Uterus (tissue), 4 donors: Measurements from ENCODE around the gene PPP3R2. TPM values are rescaled to one million over a fixed set of nuclear protein-coding genes. Genes with fewer than 3 reads are reported as not detected.

Source experiments
- DNase-seq, 2 donors: peaks; one replicate each; pipeline ENCODE4 v3.0.0-alpha.2; 2019 to 2020
- H3K27ac ChIP-seq, 2 donors: fragments of 200-600 bp; sonication (generic); 1 replicate in 1 of 2; 2 replicates in 1 of 2; pipeline ENCODE4 v1.5.1; 2016 to 2018
- H3K27me3 ChIP-seq, 2 donors: fragments of 200-600 bp; sonication (generic); one replicate each; pipeline ENCODE4 v1.5.1; 2018 to 2019; ENCODE audit warnings: control low read depth in 1 of 2
- H3K36me3 ChIP-seq, 2 donors: fragments of 200-600 bp; sonication (generic); one replicate each; pipeline ENCODE4 v1.5.1; 2019; ENCODE audit warnings: control low read depth in 1 of 2
- H3K4me1 ChIP-seq, 2 donors: fragments of 200-600 bp; sonication (generic); one replicate each; pipeline ENCODE4 v1.5.1; 2018 to 2019; ENCODE audit warnings: control low read depth in 1 of 2
- H3K4me3 ChIP-seq, 2 donors: fragments of 200-600 bp; sonication (generic); 1 replicate in 1 of 2; 2 replicates in 1 of 2; pipeline ENCODE4 v1.5.1; 2018 to 2019; ENCODE audit warnings: mild to moderate bottlenecking in 1 of 2
- H3K9me3 ChIP-seq, 2 donors: fragments of 200-600 bp; sonication (generic); one replicate each; pipeline ENCODE4 v1.5.1; 2019; ENCODE audit warnings: control low read depth in 1 of 2
- POLR2A ChIP-seq, 2 donors: fragments of 450-650 bp; IDR thresholded peaks; one replicate each; pipeline ENCODE4 v1.6.1; 2016; ENCODE audit warnings: antibody characterized with exemption in 2 of 2, mild to moderate bottlenecking in 1 of 2, moderate library complexity in 1 of 2
- intact Hi-C: fragments of 100-400 bp; cut with DNase I; formaldehyde crosslinking; loops from one replicate; pipeline ENCODE4 v1.15.1; 2023; ENCODE audit warnings: low total_unique reads
- total RNA-seq, 4 donors: library from RNA; depleted of rRNA in 3 of 4; stranded (reverse); fragments of >200 nt in 3 of 4; gene quantifications; one replicate each; pipeline versions ENCODE4 v1.1.0 to v1.2.4, GENCODE V29; 2014 to 2023
- TF ChIP-seq, protein P1 (sequence below), 4 experiments: fragments of 200-600 bp in 2 of 4; fragments of 450-650 bp in 2 of 4; sonication (generic) in 2 of 4; IDR thresholded peaks; one replicate each; pipeline ENCODE4 v1.5.1; 2016 to 2019; ENCODE audit warnings: antibody characterized with exemption in 4 of 4, mild to moderate bottlenecking in 2 of 4, moderate library complexity in 1 of 4
- donor health status: DM: yes; HTN: yes; CAD: no.

PPP3R2 gene
- total RNA-seq, 4 donors from 2014 or later = 0.07 TPM; not detected in 3

DNA sequence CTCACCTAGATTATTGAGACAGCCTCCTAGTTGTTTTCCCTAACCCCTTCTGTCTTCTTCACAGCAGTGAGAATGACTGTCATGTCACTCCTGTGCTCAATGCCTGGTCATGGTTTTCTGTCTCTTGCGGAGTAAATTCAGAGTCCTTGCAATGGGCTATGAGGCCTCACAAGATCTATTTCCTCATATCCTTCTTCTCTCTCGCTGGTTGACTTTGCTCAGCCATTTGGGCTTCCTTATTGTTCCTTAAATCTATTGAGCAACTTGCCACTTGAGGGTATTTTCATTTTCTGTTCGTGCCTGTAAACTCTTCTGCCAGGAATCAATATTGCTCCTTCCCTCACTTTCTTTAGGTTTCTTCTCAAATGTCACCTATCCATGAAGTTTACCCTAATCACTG, 9.0 kb downstream of the PPP3R2 start:
- Histone ChIP-seq H3K4me1 (no peaks in the 10 kb centered on the region), H3K9me3 (no peaks in the 10 kb centered on the region), H3K4me3 (no peak overlapping the region), H3K27ac (no peak overlapping the region), H3K36me3 (no peaks in the 10 kb centered on the region), H3K27me3 (no peaks in the 10 kb centered on the region)
- intact Hi-C loops = no loop called here
- no peak for DNase-seq
- TF ChIP-seq, protein P1, sequence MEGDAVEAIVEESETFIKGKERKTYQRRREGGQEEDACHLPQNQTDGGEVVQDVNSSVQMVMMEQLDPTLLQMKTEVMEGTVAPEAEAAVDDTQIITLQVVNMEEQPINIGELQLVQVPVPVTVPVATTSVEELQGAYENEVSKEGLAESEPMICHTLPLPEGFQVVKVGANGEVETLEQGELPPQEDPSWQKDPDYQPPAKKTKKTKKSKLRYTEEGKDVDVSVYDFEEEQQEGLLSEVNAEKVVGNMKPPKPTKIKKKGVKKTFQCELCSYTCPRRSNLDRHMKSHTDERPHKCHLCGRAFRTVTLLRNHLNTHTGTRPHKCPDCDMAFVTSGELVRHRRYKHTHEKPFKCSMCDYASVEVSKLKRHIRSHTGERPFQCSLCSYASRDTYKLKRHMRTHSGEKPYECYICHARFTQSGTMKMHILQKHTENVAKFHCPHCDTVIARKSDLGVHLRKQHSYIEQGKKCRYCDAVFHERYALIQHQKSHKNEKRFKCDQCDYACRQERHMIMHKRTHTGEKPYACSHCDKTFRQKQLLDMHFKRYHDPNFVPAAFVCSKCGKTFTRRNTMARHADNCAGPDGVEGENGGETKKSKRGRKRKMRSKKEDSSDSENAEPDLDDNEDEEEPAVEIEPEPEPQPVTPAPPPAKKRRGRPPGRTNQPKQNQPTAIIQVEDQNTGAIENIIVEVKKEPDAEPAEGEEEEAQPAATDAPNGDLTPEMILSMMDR (IDR thresholded peaks at IDR 0.05) = no peak
- no peak for TF ChIP-seq POLR2A (IDR thresholded peaks at IDR 0.05)

DNA sequence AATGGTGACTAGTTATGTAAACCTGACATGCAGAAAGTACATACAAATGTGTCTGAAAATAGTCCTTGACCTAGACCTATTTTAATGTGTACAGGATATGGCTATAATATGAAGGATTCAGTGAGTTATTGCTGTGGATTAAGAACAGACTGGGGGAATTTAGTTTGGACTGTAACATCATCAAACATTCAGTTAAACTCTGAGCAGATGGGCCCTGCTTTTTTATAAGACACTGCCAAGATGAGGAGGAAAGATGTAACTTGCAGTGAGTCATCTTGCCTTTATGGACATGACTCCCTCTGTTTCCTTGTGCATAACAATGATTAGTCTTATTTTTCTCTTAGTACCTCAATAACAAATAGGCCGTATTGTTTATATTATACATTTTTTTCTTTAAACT, 12.2 kb downstream of the PPP3R2 start:
- TF ChIP-seq POLR2A (IDR thresholded peaks at IDR 0.05) = no peak
- TF ChIP-seq, protein P1 (IDR thresholded peaks at IDR 0.05) = no peak
- DNase-seq = no peak
- intact Hi-C loops = no loop called here
- Histone ChIP-seq H3K9me3 (no peaks in the 10 kb centered on the region), H3K4me3 (no peak overlapping the region), H3K27ac (peak overlapping the region; percentile 15 to 16), H3K4me1 (no peaks in the 10 kb centered on the region), H3K27me3 (no peaks in the 10 kb centered on the region), H3K36me3 (no peaks in the 10 kb centered on the region)

DNA sequence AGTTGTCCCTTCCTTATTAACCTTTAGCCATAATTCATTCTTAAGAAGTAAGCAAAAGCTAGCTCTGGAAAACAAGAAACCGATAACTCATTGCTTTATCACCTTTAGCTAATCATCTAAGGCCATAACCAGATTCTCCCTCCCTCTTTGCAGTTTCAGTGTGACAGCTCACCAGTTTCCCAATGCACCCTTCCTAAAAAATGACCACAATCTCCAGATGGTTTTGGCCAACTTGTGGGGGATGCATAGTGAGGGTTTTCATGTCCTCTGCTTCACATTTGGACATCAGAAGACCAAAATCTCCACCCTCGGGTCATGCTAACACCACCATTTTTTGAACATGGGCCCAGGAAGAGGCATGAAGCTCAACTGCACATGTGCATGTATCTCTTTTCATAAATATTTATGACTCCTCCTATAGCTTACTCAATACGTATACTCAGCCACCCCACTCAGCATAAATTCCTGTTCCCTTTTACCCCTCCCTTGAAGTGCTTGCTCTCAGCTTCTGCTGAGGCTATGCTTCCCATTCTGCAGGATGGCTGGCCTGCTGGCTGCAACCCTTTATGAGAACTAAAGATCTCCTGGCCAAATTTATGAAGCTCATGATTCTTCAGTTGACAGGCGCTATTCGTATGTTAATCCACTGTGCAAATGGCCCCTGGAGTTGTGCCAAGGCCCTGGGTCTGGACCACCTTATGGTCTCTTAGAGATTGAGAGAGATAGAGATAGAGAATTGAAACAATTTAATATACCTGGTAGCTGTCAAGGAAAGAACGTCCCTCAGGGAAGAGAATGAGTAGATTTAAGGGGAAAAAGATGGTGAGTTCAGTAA, 14.8 kb downstream of the PPP3R2 start:
- Histone ChIP-seq H3K27me3 (no peaks in the 10 kb centered on the region), H3K4me1 (no peaks in the 10 kb centered on the region), H3K4me3 (no peak overlapping the region), H3K36me3 (no peaks in the 10 kb centered on the region), H3K27ac (no peak overlapping the region), H3K9me3 (no peaks in the 10 kb centered on the region)
- TF ChIP-seq, protein P1 (IDR thresholded peaks at IDR 0.05) = no peak
- TF ChIP-seq POLR2A (IDR thresholded peaks at IDR 0.05) = no peak
- intact Hi-C loops = no loop called here
- DNase-seq = no peak

DNA sequence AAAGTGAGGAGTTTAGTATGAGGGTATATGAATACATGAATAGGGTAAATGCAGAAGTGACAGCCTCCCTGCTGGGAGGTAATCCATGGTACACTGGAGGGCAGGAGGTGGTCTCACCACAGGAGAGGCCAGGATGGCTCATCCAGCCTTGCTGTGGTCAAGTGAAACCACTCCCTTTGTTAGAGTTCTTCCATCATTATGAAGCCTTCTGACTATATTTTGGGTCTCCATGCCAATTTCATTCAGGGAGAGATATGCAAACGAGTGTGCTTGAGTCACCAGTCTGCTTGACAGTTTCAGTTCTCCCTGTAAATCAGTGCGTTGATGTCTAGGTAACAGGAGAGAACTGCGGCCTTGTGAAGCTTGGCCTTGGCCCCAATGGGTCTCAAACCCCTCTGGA, 16.4 kb downstream of the PPP3R2 start:
- intact Hi-C loops = no loop called here
- TF ChIP-seq, protein P1 (IDR thresholded peaks at IDR 0.05) = no peak
- TF ChIP-seq POLR2A (IDR thresholded peaks at IDR 0.05) = no peak
- no peaks in the 10 kb centered on the region for H3K4me1 ChIP-seq
- no peaks in the 10 kb centered on the region for H3K9me3 ChIP-seq
- H3K4me3 ChIP-seq = no peak overlapping the region
- H3K27me3 ChIP-seq = no peaks in the 10 kb centered on the region
- no peaks in the 10 kb centered on the region for H3K36me3 ChIP-seq
- DNase-seq = no peak
- no peak overlapping the region for H3K27ac ChIP-seq

DNA sequence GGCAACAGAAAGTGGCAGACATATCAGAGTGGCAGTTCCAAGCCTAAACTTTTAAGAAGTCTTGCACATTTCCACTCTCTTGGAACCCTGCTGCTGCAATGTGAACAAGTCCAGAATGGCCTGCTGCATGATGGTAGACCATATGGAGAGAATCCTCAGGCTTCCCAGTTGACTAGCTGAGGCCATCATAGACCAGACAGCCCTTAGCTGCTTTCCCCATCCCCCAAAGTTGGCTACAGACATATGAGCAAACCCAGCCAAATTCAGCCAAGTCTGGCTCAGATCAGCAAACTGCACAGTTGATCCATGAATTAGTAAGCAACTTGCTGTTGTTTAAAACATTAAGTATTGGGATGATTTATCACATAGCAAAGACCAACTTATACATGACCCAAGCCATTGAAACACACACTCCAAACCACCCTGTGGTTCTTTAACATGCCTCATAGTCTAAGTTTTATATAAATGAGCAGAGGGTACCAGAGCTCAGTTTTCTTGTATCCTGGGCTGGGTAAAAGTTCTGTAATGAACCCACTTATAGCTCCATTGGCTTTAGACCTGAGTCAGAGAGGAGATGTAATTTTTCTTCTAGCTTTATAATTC, 19.9 kb downstream of the PPP3R2 start:
- H3K27ac ChIP-seq = no peak overlapping the region
- H3K4me1 ChIP-seq = no peaks in the 10 kb centered on the region
- H3K27me3 ChIP-seq = no peaks in the 10 kb centered on the region
- H3K9me3 ChIP-seq = no peaks in the 10 kb centered on the region
- H3K36me3 ChIP-seq = no peaks in the 10 kb centered on the region
- no peak for TF ChIP-seq POLR2A (IDR thresholded peaks at IDR 0.05)
- TF ChIP-seq, protein P1 (IDR thresholded peaks at IDR 0.05) = no peak
- no peak for DNase-seq
- no peak overlapping the region for H3K4me3 ChIP-seq
- intact Hi-C loops = no loop called here
